Measurements from ENCODE around the gene ZNF367.

GRCh38 chr9:96449523-96449844 lies 31.3 kb upstream of the ZNF367 start:
- TF ChIP-seq, protein P1, sequence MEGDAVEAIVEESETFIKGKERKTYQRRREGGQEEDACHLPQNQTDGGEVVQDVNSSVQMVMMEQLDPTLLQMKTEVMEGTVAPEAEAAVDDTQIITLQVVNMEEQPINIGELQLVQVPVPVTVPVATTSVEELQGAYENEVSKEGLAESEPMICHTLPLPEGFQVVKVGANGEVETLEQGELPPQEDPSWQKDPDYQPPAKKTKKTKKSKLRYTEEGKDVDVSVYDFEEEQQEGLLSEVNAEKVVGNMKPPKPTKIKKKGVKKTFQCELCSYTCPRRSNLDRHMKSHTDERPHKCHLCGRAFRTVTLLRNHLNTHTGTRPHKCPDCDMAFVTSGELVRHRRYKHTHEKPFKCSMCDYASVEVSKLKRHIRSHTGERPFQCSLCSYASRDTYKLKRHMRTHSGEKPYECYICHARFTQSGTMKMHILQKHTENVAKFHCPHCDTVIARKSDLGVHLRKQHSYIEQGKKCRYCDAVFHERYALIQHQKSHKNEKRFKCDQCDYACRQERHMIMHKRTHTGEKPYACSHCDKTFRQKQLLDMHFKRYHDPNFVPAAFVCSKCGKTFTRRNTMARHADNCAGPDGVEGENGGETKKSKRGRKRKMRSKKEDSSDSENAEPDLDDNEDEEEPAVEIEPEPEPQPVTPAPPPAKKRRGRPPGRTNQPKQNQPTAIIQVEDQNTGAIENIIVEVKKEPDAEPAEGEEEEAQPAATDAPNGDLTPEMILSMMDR (IDR thresholded peaks at IDR 0.05): no peak
- no peak for TF ChIP-seq POLR2AphosphoS5 (IDR thresholded peaks at IDR 0.05)
- TF ChIP-seq POLR2A (IDR thresholded peaks at IDR 0.05; ENCODE audit: low read depth): no peak
